Neutrophil (primary cell): ENCODE measurements around the gene PIH1D2.
A peak's percentile ranks its signal among the peaks of the same experiment; 100 is the strongest.
"Not testable (repeated sequence)": the region's sequence is repeated elsewhere in the genome, so short reads cannot be mapped to it uniquely, and the experiment has no call there.

ENCODE experiments used
- H3K27ac ChIP-seq: fragments of 200-600 bp; sonication (generic); 2 replicates; pipeline ENCODE4 v1.5.1; 2016; ENCODE audit warnings: mild to moderate bottlenecking, moderate library complexity
- H3K27me3 ChIP-seq: fragments of 200-600 bp; sonication (generic); 2 replicates; pipeline ENCODE4 v1.6.0; 2016; ENCODE audit warnings: mild to moderate bottlenecking
- H3K36me3 ChIP-seq: fragments of 200-600 bp; sonication (generic); 2 replicates; pipeline ENCODE4 v1.5.1; 2017
- H3K4me1 ChIP-seq, 2 experiments: fragments of 200-600 bp in 1 of 2; sonication (generic) in 1 of 2; 1 replicate in 1 of 2; 2 replicates in 1 of 2; pipeline versions ENCODE4 v1.5.1 to v1.6.1; 2013 to 2016; ENCODE audit warnings: low read depth in 1 of 2, low read length in 1 of 2, mild to moderate bottlenecking in 1 of 2, moderate library complexity in 1 of 2; ENCODE audit not compliant: control insufficient read depth in 1 of 2, insufficient read depth in 1 of 2
- H3K4me3 ChIP-seq, 2 experiments: fragments of 200-600 bp in 1 of 2; sonication (generic) in 1 of 2; 1 replicate in 1 of 2; 2 replicates in 1 of 2; pipeline ENCODE4 v1.5.1; 2013 to 2016; ENCODE audit warnings: low read depth in 1 of 2, low read length in 1 of 2, mild to moderate bottlenecking in 1 of 2, moderate library complexity in 1 of 2
- H3K9me3 ChIP-seq: fragments of 200-600 bp; sonication (generic); 2 replicates; pipeline ENCODE4 v1.5.1; 2016
- CTCF ChIP-seq: fragments of 200-600 bp; sonication (generic); IDR thresholded peaks from 2 replicates; pipeline ENCODE4 v1.5.1; 2016; ENCODE audit warnings: antibody characterized with exemption

PIH1D2 gene

GRCh38 chr11:112097734-112098528 is 24.1 kb upstream of the PIH1D2 start:
- no peak for TF ChIP-seq CTCF
- no peak overlapping the region for H3K27ac ChIP-seq
- H3K4me1 ChIP-seq = peaks cover 0 to 5% of the 10 kb centered on the region in 2 experiments
- H3K27me3 ChIP-seq = no peaks in the 10 kb centered on the region
- H3K9me3 ChIP-seq = no peaks in the 10 kb centered on the region
- peaks cover 40% of the 10 kb centered on the region for H3K36me3 ChIP-seq
- no peak overlapping the region for H3K4me3 ChIP-seq

GRCh38 chr11:112096194-112096593 is 22.4 kb upstream of the PIH1D2 start:
- H3K9me3 ChIP-seq = no peaks in the 10 kb centered on the region
- H3K27me3 ChIP-seq = no peaks in the 10 kb centered on the region
- H3K36me3 ChIP-seq = peaks cover 58% of the 10 kb centered on the region
- H3K27ac ChIP-seq = no peak overlapping the region
- no peak for TF ChIP-seq CTCF
- H3K4me1 ChIP-seq = peaks cover 0 to 2% of the 10 kb centered on the region in 2 experiments
- no peak overlapping the region for H3K4me3 ChIP-seq

GRCh38 chr11:112095302-112095701 is 21.5 kb upstream of the PIH1D2 start:
- H3K27ac ChIP-seq, H3K9me3 ChIP-seq, H3K27me3 ChIP-seq, H3K4me1 ChIP-seq, H3K4me3 ChIP-seq: not testable (repeated sequence)
- peaks cover 67% of the 10 kb centered on the region for H3K36me3 ChIP-seq

- H3K9me3 ChIP-seq = no peaks in the 10 kb centered on the region
- H3K27me3 ChIP-seq = no peaks in the 10 kb centered on the region
- peaks cover 74% of the 10 kb centered on the region for H3K36me3 ChIP-seq
- H3K4me3 ChIP-seq = peak overlapping the region; percentile 86 to 95
- peaks cover 16 to 22% of the 10 kb centered on the region in 2 experiments for H3K4me1 ChIP-seq
- H3K27ac ChIP-seq = peak overlapping the region; percentile 80
- no peak for TF ChIP-seq CTCF
Measured at GRCh38 chr11:112087212-112087611, 13.4 kb upstream of the PIH1D2 start.

- Histone ChIP-seq H3K9me3 (no peaks in the 10 kb centered on the region), H3K4me1 (peaks cover 16 to 22% of the 10 kb centered on the region in 2 experiments), H3K4me3 (peak within 1 kb of the TSS; percentile 86 to 95), H3K27ac (peak within 1 kb of the TSS; percentile 80), H3K36me3 (peaks cover 73% of the 10 kb centered on the region), H3K27me3 (no peaks in the 10 kb centered on the region)
- peak; percentile 53 for TF ChIP-seq CTCF
Measured at GRCh38 chr11:112086422-112087191, 12.8 kb upstream of the PIH1D2 start, which contains the start of the genes SDHD and TIMM8B. SDHD (plus strand) TSS chr11:112086873; CDS start chr11:112086908, 35 bp downstream. TIMM8B (minus strand) TSS chr11:112086756; CDS start chr11:112086723, 33 bp downstream.
